ENCODE results near the gene SLC9A2.

DNA sequence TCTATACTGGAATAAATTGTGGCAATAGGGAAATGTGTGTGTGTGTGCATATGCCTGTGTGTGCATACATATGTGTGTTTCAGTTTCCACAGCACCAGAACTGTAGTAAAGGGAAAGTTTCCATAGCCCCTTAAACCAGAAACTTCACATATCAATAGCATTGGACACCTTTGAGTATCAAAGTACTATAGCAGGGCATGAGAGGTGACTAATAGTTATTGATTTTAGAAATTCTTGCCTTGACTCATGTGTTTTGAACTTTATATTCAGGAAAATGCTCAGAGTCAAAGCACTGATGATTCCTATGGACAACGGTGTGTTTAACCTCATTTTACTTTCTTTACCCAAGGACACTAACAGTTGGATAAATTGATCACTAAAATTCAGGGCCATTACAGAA lies 50.0 kb downstream of the SLC9A2 start:
- TF ChIP-seq POLR2AphosphoS5 (IDR thresholded peaks at IDR 0.05; ENCODE audit: borderline replicate concordance, low read depth, low read length) (no peak), EZH2 (IDR thresholded peaks at IDR 0.05) (no peak), FOXP2 (optimal IDR thresholded peaks at IDR 0.05; ENCODE audit: control extremely low read depth, extremely low read length, insufficient read depth) (no peak)

All from SK-N-MC (cell line).